Tongue (tissue), 2 donors: ENCODE data around the gene ERAL1. TPM values are rescaled to one million over a fixed set of nuclear protein-coding genes. Genes with fewer than 3 reads are reported as not detected.
"Not testable (repeated sequence)": the region's sequence is repeated elsewhere in the genome, so short reads cannot be mapped to it uniquely, and the experiment has no call there.

ENCODE experiments used
- DNase-seq: peaks from one replicate; pipeline ENCODE4 v3.0.0-alpha.2; 2015
- total RNA-seq: library from RNA; depleted of rRNA; stranded (reverse); fragments of >200 nt; gene quantifications from one replicate; pipeline ENCODE4 v1.2.3, GENCODE V29; 2014

The ERAL1 gene
- total RNA-seq, 1 donor from 2014 or later, result 30.4 TPM

GRCh38 chr17:28853295-28853694, 1.5 kb upstream of the ERAL1 start:
- DNase-seq, result no peak

GRCh38 chr17:28855336-28855679, 492 bp downstream of the ERAL1 start:
- no peak for DNase-seq

- no peak for DNase-seq
Measured at GRCh38 chr17:28856028-28856574, 1.3 kb downstream of the ERAL1 start.

- no peak for DNase-seq
Measured at GRCh38 chr17:28857905-28858800, 3.3 kb downstream of the ERAL1 start.

- no peak for DNase-seq
Measured at GRCh38 chr17:28858801-28859355, 4.1 kb downstream of the ERAL1 start.

- no peak for DNase-seq
Measured at GRCh38 chr17:28860363-28860808, 5.6 kb downstream of the ERAL1 start.

- no peak for DNase-seq
Measured at GRCh38 chr17:28861393-28862203, 6.8 kb downstream of the ERAL1 start.

- no peak for DNase-seq
Measured at GRCh38 chr17:28862561-28862960, 7.7 kb downstream of the ERAL1 start.

GRCh38 chr17:28863953-28864352, 9.1 kb downstream of the ERAL1 start:
- no peak for DNase-seq

GRCh38 chr17:28864991-28865849, 10.4 kb downstream of the ERAL1 start:
- no peak for DNase-seq

GRCh38 chr17:28865946-28866752, 11.3 kb downstream of the ERAL1 start:
- DNase-seq, result no peak

GRCh38 chr17:28867276-28867675, 12.5 kb downstream of the ERAL1 start:
- no peak for DNase-seq

GRCh38 chr17:28871056-28871579, 16.3 kb downstream of the ERAL1 start:
- DNase-seq, result no peak

GRCh38 chr17:28873839-28874238, 19.0 kb downstream of the ERAL1 start:
- no peak for DNase-seq

- no peak for DNase-seq
Measured at GRCh38 chr17:28874750-28875149, 19.9 kb downstream of the ERAL1 start.

- DNase-seq, result no peak
Measured at GRCh38 chr17:28875848-28876550, 21.2 kb downstream of the ERAL1 start.

GRCh38 chr17:28877150-28877711, 22.4 kb downstream of the ERAL1 start:
- DNase-seq, result not testable (repeated sequence)

GRCh38 chr17:28878158-28878910, 23.5 kb downstream of the ERAL1 start:
- DNase-seq, result no peak

- no peak for DNase-seq
Measured at GRCh38 chr17:28878981-28879380, 24.2 kb downstream of the ERAL1 start.
